Rectal smooth muscle tissue (tissue), 1 donor: ENCODE results near the gene ZNF618.

Experiments used
- H3K27ac ChIP-seq: one replicate; pipeline ENCODE4 v1.7.0; 2013; ENCODE audit warnings: low read depth, low read length, inconsistent platforms
- H3K27me3 ChIP-seq: one replicate; pipeline ENCODE4 v1.7.0; 2013; ENCODE audit warnings: low read length; ENCODE audit not compliant: control insufficient read depth, insufficient read depth
- H3K36me3 ChIP-seq: one replicate; pipeline ENCODE4 v1.7.0; 2013; ENCODE audit warnings: low read length; ENCODE audit not compliant: control insufficient read depth, insufficient read depth
- H3K4me1 ChIP-seq: one replicate; pipeline ENCODE4 v1.7.0; 2013; ENCODE audit warnings: low read length; ENCODE audit not compliant: control insufficient read depth, insufficient read depth
- H3K4me3 ChIP-seq: one replicate; pipeline ENCODE4 v1.7.0; 2013; ENCODE audit warnings: low read length
- H3K9ac ChIP-seq: one replicate; pipeline ENCODE4 v1.7.0; 2013; ENCODE audit warnings: low read length

Gene ZNF618

DNA sequence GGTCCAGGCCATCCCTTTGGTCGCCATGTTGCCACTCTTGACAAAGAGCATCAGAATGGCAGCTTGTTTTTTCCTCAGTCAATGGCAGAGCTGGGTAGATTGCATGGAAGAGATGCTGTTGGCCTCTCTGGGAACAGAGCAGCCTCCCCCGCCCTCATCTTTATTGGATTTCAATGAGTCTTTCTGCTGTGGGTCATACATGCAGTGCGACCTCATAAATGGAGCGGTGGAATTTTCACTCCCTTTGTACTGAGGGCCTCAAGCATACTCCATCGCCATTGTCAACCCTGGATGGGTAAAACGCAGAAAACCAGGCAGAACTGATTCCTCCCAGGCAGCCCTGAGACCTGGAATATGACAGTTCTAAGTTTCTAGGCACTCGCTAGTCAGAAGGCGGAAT lies 71.8 kb downstream of the ZNF618 start:
- H3K9ac ChIP-seq = no peak overlapping the region
- no peak overlapping the region for H3K27ac ChIP-seq
- H3K4me1 ChIP-seq = no peaks in the 10 kb centered on the region
- no peaks in the 10 kb centered on the region for H3K27me3 ChIP-seq
- H3K4me3 ChIP-seq = no peak overlapping the region
- no peaks in the 10 kb centered on the region for H3K36me3 ChIP-seq

DNA sequence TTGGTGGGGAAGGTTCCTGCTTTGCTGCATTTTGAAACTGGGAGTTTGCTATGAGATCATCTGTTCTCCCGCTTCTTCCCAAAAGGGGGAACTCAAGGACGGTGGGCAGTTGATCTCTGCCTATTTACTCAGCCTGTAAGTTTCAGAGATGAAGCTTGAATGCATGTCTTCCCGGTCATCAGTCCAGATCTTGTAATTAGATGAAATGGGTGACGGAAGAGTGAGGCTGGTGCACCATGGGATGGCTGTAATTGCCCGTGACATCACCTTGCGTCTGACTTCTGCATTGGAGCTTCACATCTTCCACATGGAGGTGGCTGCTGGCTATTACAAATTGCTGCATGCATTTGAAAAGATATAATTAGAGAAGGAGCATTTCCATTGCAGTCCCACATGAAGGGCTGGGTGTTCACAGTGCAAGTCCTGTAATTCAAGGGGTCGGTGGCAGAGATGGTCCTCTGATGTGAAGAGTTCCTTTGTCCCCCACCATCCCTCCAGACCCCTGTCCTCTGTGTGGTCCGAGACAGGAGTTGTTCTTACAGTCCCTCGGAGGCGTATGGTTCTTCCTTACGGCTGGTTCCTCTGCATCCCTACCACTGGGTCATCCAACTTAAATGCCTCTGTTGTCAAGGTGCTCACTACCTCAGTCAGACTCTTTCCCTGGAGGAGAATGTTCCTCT lies 72.9 kb downstream of the ZNF618 start:
- no peak overlapping the region for H3K27ac ChIP-seq
- H3K27me3 ChIP-seq = no peaks in the 10 kb centered on the region
- H3K4me1 ChIP-seq = no peaks in the 10 kb centered on the region
- H3K9ac ChIP-seq = no peak overlapping the region
- no peak overlapping the region for H3K4me3 ChIP-seq
- H3K36me3 ChIP-seq = no peaks in the 10 kb centered on the region

DNA sequence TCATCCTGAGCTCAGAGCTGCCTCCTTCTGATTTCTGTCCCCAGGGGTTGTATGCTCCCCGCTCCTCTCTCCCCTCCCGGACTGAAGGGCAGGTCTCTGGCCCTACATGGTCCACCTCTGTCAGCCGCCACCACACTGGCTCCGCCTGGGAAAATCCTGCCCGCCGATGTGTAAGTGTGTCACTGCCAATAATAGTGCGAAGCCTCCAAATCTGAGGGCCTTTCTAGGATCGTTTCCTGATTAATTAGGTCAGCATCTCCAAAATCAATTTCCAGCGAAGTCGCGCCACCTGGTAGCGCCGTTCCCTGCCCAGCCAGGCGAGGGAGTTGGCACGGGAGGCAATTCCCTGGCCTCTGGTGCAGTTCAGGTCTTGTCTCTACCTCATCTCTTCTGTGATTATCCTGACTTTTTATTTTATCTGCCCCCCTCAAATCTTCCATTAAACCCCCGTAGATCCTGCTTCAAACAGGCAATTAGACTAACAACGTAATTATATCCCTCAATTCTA lies 73.5 kb downstream of the ZNF618 start:
- Histone ChIP-seq H3K27ac (no peak overlapping the region), H3K36me3 (no peaks in the 10 kb centered on the region), H3K9ac (no peak overlapping the region), H3K4me3 (no peak overlapping the region), H3K4me1 (no peaks in the 10 kb centered on the region), H3K27me3 (no peaks in the 10 kb centered on the region)

DNA sequence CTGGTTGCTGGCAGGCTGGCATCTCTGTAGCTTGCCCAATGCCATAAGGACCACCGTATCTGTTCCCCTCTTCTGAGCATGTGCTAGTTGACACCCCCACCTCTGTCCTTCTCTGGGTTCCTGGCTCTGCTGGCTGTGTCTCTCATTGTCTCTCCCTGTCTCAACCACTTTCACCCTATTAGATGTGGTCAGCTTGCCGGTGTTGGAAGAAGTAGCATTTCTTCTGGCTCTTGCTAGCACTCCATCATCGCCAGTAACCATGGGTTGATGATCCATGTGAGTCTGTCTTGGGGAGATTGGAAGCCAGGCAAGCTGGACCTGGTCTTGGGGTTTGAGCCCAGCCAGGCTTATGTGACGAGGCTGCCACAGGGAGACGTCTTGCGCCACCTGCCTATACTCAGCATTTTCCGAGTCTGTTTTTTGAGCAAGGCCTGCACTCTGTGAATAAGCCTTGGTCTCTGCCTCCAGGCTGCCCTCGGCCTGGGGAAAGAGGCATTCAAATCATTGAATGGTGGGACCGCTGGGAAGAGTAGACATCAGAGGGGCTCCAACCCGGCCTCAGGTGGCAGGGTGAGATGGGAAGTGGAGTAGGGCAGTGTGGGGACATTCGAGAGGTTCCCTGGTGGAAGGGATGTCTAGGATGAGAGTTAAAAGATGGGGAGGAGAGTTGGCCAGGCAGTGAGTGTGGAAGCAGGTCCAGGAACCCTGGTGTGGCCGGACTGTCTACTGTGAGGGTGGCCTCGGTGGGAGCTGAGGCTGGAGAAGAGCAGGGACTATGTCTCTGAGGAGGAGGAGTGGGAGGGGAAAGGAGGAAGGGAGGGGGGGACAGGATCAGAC lies 74.3 kb downstream of the ZNF618 start:
- H3K36me3 ChIP-seq = no peaks in the 10 kb centered on the region
- no peaks in the 10 kb centered on the region for H3K27me3 ChIP-seq
- H3K9ac ChIP-seq = no peak overlapping the region
- H3K27ac ChIP-seq = no peak overlapping the region
- no peaks in the 10 kb centered on the region for H3K4me1 ChIP-seq
- no peak overlapping the region for H3K4me3 ChIP-seq

DNA sequence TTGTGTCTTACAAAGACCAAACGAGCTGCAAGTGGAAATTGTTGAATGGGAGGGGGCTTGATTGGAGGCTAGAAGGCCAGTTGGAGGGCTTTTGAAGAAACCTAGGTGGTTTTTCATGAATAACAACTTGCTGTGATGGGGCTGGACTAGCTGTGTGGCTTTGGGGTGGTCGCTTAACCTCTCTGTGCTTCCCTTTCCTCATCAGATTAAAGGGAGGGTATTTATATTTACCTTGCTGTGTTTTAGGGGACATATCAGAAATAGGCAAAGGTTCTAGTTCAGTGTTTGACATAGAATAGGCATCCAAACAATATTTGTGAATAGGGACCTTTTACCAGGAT lies 74.9 kb downstream of the ZNF618 start:
- Histone ChIP-seq H3K4me3 (no peak overlapping the region), H3K27me3 (no peaks in the 10 kb centered on the region), H3K4me1 (no peaks in the 10 kb centered on the region), H3K27ac (no peak overlapping the region), H3K9ac (no peak overlapping the region), H3K36me3 (no peaks in the 10 kb centered on the region)

DNA sequence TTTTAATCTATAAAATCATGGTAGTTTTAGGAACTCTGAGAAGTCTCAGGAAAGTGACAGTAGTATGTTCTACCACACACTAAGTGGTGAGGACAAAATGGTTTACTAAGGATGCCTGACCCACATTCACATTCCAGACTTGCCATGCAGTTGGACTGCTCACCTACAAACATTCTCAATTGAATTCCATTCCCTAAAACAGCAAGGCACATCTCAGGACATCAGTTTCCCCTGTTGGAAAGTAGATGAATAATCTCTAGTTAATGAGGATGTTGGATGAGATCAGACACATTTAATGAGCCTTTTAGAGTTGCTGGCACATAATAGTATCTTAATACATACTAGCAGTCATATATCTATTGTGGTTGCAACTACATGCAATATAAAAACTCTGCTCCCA lies 76.6 kb downstream of the ZNF618 start:
- no peaks in the 10 kb centered on the region for H3K36me3 ChIP-seq
- no peak overlapping the region for H3K27ac ChIP-seq
- no peaks in the 10 kb centered on the region for H3K27me3 ChIP-seq
- H3K4me3 ChIP-seq = no peak overlapping the region
- H3K9ac ChIP-seq = no peak overlapping the region
- no peaks in the 10 kb centered on the region for H3K4me1 ChIP-seq

DNA sequence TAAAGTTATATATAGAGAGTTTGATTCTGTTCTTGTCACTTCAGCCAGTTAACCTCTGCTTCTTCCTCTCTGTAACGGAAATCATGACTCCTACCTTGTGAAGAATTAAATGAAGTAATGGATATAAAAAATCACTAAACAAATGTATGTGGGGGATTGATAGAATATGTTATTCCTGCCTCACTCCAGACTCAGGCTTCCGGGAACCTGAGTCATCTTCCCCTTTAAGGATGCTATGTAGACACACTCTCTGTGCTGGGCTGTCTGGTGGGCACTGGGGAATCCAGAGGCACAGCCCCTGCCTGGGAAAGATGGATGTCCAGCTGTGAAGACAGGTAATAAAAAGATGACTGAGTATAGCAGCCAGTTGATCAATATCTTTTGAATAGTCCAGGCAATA lies 77.4 kb downstream of the ZNF618 start:
- Histone ChIP-seq H3K36me3 (no peaks in the 10 kb centered on the region), H3K9ac (no peak overlapping the region), H3K4me3 (no peak overlapping the region), H3K4me1 (no peaks in the 10 kb centered on the region), H3K27ac (no peak overlapping the region), H3K27me3 (no peaks in the 10 kb centered on the region)

DNA sequence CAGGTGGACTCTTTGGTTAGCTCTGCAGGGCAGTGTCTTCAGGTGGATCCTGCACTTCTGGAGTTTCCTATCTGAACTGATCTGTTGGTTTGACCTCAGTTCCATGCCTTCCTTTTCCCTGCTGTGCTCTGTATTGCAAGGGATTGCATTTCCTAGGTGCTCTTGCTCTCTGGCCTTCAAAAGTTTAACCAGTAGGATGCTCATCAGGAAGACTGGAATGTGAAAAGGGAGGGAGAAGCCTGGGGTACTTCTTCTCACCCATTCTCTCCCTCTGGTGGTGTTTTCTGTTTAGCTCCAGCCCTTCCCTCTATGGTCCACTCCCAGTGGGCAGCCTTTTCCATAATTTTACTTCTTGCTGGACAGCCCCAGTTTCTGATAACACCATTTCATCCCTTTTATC lies 78.5 kb downstream of the ZNF618 start:
- Histone ChIP-seq H3K4me3 (no peak overlapping the region), H3K27ac (no peak overlapping the region), H3K4me1 (no peaks in the 10 kb centered on the region), H3K36me3 (no peaks in the 10 kb centered on the region), H3K27me3 (no peaks in the 10 kb centered on the region), H3K9ac (no peak overlapping the region)

DNA sequence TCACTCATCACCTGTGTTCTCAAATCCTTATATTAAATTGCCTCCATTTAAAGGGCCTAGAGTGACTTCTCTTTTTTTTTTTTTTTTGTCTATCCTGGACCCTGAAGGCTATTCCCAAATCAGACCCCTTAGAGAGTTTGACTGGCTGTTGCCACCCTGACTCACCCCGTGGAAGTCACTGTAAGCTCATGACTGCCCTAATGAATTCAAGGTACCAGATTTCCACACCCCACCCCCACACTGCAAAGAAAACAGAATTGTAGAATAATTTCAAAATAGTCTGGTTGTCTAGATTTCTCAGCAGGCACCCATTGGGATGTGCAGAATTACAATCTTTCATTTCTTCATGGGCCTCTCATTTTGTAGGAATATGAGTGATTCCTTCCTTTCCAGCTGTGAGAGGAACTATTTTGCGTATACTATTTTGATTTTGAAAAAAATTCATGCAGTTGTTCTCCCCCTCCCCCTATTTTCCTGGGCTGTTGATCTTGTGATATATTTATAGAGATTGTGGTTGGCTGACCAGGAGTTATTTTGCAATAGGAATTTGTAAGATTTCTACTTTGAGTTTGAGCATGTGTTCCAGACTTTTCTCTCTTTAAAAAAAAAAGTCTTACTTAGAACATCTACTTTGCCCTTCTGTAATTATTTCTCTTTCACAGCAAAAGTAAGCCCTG lies 79.1 kb downstream of the ZNF618 start:
- Histone ChIP-seq H3K9ac (no peak overlapping the region), H3K27me3 (no peaks in the 10 kb centered on the region), H3K36me3 (no peaks in the 10 kb centered on the region), H3K4me3 (no peak overlapping the region), H3K27ac (no peak overlapping the region), H3K4me1 (no peaks in the 10 kb centered on the region)

DNA sequence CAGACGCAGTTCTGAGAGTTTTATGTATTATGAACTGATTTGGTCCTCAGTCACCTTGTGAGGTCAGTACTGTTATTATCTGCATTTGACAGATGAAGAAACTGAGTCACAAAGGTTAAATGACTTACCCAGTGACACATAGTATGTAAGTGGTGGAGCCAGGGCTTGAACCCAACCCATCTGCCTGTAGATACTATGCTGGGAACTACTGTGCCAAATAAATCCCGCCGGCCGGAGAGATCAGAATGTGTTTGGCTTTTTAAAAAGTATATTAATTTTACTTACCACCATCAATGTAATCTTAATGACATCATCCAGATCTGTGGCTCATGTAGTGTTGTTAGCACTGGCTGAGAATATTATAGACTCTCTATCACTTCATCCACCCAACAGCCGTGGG lies 80.8 kb downstream of the ZNF618 start:
- Histone ChIP-seq H3K27ac (no peak overlapping the region), H3K9ac (no peak overlapping the region), H3K4me3 (no peak overlapping the region), H3K4me1 (no peaks in the 10 kb centered on the region), H3K27me3 (no peaks in the 10 kb centered on the region), H3K36me3 (no peaks in the 10 kb centered on the region)

DNA sequence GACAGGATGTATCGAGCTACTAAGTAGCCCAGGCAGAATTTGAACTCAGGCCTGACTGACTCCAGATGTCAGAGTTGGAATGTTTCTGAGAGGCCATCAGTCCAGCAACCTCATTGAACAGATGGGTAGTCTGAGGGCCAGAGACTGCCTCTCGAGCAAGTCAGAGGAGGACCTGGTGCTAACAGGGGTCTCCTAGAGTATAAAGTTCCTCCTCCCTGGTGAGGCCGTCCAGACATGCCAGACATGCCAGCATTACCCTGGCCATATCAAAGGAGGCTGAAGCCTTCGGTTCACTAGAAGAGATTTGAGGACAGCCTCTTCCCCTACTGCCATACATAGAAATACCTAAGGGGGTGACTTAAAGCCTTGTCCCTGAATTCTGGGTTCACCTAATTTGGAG lies 81.2 kb downstream of the ZNF618 start:
- Histone ChIP-seq H3K27ac (no peak overlapping the region), H3K27me3 (no peaks in the 10 kb centered on the region), H3K4me3 (no peak overlapping the region)

DNA sequence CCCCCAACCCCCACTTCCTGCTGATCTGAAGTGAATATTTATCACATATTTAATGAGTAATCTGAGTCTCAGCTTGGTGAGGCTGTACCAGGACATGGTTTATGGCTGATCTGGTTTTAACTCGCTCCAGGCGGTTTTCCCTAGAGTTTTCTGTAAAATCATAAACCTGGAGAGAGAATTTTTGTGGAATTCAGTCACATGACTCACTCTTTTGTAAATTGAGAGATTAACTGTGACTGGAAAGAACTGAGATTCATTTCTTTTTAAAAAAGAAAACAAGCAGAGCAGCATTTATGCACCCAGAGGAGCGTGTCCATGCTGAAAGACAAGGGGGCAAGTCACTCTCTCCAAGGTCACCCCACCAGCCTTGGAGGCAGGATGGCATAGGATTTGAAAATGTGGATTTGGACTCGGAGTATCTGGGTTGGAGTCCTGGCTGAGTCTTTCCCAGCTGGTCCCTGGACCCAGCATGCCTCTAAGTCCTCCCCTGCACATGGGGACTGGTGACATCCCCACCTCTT lies 81.8 kb downstream of the ZNF618 start:
- Histone ChIP-seq H3K9ac (no peak overlapping the region), H3K27ac (no peak overlapping the region), H3K4me1 (no peaks in the 10 kb centered on the region), H3K36me3 (no peaks in the 10 kb centered on the region), H3K27me3 (no peaks in the 10 kb centered on the region), H3K4me3 (no peak overlapping the region)

More for the DNA sequence above, 81.2 kb downstream of the ZNF618 start:
- Histone ChIP-seq H3K9ac (no peak overlapping the region), H3K36me3 (no peaks in the 10 kb centered on the region), H3K4me1 (no peaks in the 10 kb centered on the region)
